ACC112 (cell line): ENCODE data around the gene NAGA.

ENCODE experiments used
- H2AFZ ChIP-seq: fragments of 200-600 bp; sonication (generic); one replicate; pipeline ENCODE4 v1.6.0; 2017; ENCODE audit warnings: antibody characterized with exemption, low read length; ENCODE audit not compliant: unreplicated experiment
- H3K27ac ChIP-seq: fragments of 200-600 bp; sonication (generic); 2 replicates; pipeline ENCODE4 v1.5.1; 2014; ENCODE audit warnings: low read depth, mild to moderate bottlenecking, antibody characterized with exemption, low read length, moderate library complexity
- H3K27me3 ChIP-seq: fragments of 200-600 bp; sonication (generic); 2 replicates; pipeline ENCODE4 v1.6.1; 2014; ENCODE audit warnings: mild to moderate bottlenecking, antibody characterized with exemption, low read length, moderate library complexity, mixed read lengths; ENCODE audit not compliant: insufficient read depth
- H3K36me3 ChIP-seq: fragments of 200-600 bp; sonication (generic); 2 replicates; pipeline ENCODE4 v1.6.1; 2016; ENCODE audit warnings: mild to moderate bottlenecking, antibody characterized with exemption, low read length, moderate library complexity, mixed read lengths; ENCODE audit not compliant: insufficient read depth
- H3K4me1 ChIP-seq: fragments of 200-600 bp; sonication (generic); one replicate; pipeline ENCODE4 v1.6.1; 2016; ENCODE audit warnings: low read length, mixed read lengths; ENCODE audit not compliant: insufficient read depth, unreplicated experiment, control insufficient read depth
- H3K4me3 ChIP-seq: fragments of 200-600 bp; sonication (generic); 2 replicates; pipeline ENCODE4 v1.5.1; 2014; ENCODE audit warnings: mild to moderate bottlenecking, low read depth, low read length
- H3K79me2 ChIP-seq: fragments of 200-600 bp; sonication (generic); one replicate; pipeline ENCODE4 v1.6.0; 2016; ENCODE audit warnings: low read length; ENCODE audit not compliant: control insufficient read depth, unreplicated experiment, insufficient read depth

NAGA gene

DNA sequence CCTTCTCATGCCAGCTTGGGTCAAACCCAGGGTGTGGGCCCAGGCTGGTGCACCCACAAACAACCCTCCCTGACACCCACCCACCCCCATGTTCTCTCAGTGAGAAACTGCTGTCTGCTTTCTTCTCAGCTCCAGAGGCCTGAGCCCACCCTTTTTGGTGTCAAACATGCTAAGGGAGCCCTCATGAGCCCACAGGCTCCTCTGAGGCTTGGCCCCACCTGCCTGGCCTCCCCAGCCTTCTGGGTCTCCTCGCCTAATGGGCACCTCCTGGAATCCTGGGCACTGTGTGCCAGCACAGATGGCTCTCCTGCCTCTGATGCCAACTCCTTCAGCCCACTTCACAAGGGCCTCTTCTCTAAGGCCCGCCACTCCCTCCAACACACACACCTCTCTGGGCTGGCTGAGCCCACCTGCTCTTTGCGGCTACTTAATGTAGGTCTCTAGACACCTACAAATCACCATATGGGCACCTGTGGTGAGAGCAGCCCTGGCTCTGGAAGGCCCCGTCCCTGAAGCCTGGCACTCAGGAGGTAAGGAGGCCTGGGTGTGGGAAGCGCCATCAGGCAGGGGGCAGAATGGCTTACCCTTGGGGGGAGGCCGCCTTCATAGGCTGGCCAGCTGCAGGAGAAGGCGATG lies 4.4 kb downstream of the NAGA start:
- H3K27ac ChIP-seq: no peak overlapping the region
- peaks cover 1% of the 10 kb centered on the region for H3K4me1 ChIP-seq
- H2AFZ ChIP-seq: no peak overlapping the region
- no peaks in the 10 kb centered on the region for H3K36me3 ChIP-seq
- no peak overlapping the region for H3K4me3 ChIP-seq
- H3K27me3 ChIP-seq: no peaks in the 10 kb centered on the region
- no peaks in the 10 kb centered on the region for H3K79me2 ChIP-seq

DNA sequence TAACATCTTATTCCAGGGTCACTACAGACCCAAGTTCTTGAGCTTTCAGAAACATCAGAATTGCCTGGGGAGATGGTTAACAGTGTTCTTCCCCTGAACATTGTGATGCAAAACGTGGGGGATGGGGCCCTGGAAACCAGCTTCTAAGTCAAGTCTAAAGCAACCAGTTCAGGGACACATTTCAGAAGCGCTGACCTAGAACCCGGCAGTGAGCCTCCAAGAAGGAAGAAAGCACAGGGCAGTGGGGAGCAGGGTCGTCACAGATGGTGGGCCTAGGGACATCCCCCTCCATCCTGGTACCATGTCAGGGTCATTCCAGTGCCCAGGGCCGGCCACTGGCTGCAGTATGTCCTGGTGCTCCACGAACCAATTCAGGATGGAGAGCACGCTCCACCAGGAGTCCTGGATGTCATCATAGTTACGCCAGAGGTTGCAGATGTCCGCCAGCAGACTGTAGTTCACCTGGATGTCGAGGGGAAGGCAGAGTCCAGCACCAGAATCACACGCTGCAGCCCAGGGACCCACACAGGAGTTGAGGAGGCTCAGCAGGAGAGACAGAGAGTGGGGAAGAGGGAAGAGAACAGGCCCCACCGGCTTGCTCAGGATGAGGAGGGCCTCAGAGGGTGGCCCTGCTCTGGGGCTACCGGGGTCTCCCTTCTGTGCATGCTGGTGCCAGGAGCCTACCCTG lies 5.0 kb downstream of the NAGA start:
- no peaks in the 10 kb centered on the region for H3K4me1 ChIP-seq
- no peaks in the 10 kb centered on the region for H3K27me3 ChIP-seq
- H3K4me3 ChIP-seq: no peak overlapping the region
- no peak overlapping the region for H2AFZ ChIP-seq
- H3K36me3 ChIP-seq: no peaks in the 10 kb centered on the region
- no peaks in the 10 kb centered on the region for H3K79me2 ChIP-seq
- no peak overlapping the region for H3K27ac ChIP-seq

DNA sequence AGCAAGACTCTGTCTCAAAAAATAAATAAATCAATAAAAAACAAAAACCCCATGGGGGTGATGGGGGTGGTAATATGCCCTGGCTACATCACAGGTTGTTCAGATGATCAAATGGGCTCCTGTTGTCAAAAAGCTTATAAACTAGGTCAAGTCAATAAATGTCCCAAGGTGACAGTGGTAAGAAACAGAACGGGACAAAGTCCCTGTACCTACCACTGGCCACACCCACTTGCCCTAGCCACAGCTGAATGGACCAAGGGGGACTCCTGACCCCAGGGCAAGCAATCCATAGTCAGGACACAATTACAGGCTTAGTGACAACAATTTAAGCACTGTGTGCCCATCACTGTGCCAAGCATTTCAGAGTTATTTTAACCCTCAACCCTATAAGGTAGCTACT lies 6.0 kb downstream of the NAGA start:
- Histone ChIP-seq H3K79me2 (no peaks in the 10 kb centered on the region), H3K4me3 (no peak overlapping the region), H2AFZ (no peak overlapping the region), H3K4me1 (no peaks in the 10 kb centered on the region), H3K36me3 (peaks cover 5% of the 10 kb centered on the region; the same call in 1 of the 2 replicates), H3K27ac (no peak overlapping the region), H3K27me3 (no peaks in the 10 kb centered on the region)

DNA sequence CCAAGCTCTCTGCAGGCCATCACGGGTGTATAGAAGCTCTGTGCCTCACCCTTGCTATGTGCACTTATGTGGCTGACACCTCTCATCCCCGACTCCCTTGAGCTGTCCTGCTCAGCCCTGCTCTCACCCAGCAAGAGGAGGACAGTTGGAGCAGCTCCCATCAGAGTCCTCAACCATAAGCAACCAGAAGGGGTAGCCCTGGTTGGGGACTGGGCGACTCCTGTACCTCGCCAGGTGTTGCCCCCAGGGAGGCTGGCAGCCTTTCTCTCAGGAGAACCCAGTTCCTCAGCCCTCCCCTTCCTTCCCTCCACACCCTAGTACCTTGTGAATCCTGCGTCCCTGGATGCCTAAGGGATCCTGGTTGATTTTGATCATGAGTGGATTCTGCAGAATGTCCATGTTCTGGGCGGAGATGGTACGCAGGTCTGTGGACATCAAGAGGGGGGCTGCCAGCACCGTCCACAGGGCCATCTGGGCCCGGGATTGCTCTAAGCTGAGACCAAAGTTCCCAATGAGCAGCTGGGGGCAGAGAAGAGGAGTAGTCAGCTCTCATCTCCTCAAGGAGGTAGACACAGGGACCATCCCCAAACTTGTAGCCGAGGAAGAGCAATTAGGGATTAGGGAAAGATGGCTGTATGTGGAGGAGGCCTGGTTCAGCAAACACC lies 8.0 kb downstream of the NAGA start:
- Histone ChIP-seq H2AFZ (no peak overlapping the region), H3K27me3 (no peaks in the 10 kb centered on the region), H3K4me3 (no peak overlapping the region), H3K79me2 (no peaks in the 10 kb centered on the region), H3K27ac (no peak overlapping the region), H3K36me3 (peaks cover 6% of the 10 kb centered on the region; the same call in 1 of the 2 replicates), H3K4me1 (no peaks in the 10 kb centered on the region)

DNA sequence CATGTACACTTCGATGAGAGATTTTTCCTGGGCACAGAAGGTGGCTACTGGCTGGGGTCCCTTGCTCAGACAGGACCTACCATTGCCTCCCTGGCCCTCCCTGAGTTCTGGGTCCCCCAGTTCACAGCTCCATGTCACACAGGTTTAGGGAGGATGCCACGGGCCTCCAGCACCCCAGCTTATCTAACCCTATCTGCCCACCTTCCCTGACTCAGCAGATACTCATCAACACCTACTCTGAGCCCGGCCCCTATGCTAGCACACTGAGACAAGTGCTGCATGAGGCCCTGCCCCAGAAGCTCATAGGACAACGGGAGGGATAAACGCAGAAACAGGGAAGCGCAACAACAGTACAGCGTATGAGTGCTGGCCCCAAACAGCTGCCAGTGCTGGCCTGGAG lies 9.6 kb downstream of the NAGA start:
- no peaks in the 10 kb centered on the region for H3K4me1 ChIP-seq
- H3K79me2 ChIP-seq: no peaks in the 10 kb centered on the region
- no peak overlapping the region for H2AFZ ChIP-seq
- H3K27ac ChIP-seq: no peak overlapping the region
- no peaks in the 10 kb centered on the region for H3K27me3 ChIP-seq
- peaks cover 6% of the 10 kb centered on the region; the same call in 1 of the 2 replicates for H3K36me3 ChIP-seq
- no peak overlapping the region for H3K4me3 ChIP-seq

DNA sequence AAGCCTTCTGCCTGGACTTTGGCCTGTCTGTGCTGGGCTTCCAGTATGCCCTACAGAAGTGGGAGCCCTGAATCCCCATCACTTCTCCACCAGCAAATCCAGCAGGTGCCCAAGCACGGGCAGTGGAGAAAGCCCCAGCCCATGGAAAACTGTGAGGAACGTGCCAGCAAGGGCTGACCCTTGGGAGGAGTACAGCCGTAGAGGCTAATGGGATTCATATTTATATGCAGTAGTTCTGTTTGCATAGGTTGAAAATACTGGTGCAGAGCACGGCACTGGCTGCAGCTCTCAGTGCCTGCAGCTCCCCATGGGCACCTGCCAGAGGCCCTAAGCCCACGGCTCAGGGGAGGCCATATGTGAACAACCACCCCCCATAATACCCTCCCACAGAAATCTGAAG lies 10.1 kb downstream of the NAGA start:
- no peak overlapping the region for H3K4me3 ChIP-seq
- H3K79me2 ChIP-seq: no peaks in the 10 kb centered on the region
- no peak overlapping the region for H3K27ac ChIP-seq
- no peak overlapping the region for H2AFZ ChIP-seq
- H3K4me1 ChIP-seq: no peaks in the 10 kb centered on the region
- no peaks in the 10 kb centered on the region for H3K27me3 ChIP-seq
- peaks cover 6% of the 10 kb centered on the region; the same call in 1 of the 2 replicates for H3K36me3 ChIP-seq

DNA sequence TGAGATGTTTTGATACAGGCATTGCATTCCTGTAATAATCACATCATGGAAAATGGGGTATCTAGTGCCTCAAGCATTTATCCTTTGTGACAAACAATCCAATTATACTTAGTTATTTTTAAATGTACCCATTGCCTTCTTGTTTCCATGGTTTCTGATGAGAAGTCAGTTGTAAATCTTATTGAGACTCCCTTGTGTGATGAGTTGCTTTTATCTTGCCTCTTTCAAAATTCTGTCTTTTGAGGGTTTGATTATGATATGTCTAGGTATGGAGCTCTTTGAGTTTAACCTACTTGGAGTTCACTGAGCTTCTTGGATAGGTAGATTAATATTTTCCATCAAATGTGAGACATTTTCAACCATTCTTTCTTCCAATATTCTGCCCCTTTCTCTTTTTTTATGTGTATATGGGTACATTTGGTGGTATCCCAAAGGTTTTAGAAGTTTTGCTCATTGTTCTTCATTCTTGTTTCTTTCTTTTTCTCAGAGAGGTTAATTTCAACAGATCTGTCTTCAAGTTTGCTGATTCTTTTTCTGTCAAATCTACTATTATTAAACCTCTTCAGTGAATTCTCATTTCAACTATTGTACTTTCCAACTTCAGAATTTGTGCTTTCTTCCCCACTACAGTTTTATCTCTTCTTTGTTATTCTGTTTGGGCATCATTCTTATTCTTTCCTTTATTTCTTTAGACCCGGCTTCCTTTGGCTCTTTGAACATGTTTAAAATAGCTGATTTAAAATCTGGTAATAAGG lies 13.7 kb downstream of the NAGA start:
- Histone ChIP-seq H3K27me3 (no peaks in the 10 kb centered on the region), H3K79me2 (no peaks in the 10 kb centered on the region), H3K27ac (no peak overlapping the region), H3K4me3 (no peak overlapping the region), H2AFZ (no peak overlapping the region), H3K36me3 (peaks cover 6% of the 10 kb centered on the region; the same call in 1 of the 2 replicates), H3K4me1 (no peaks in the 10 kb centered on the region)

DNA sequence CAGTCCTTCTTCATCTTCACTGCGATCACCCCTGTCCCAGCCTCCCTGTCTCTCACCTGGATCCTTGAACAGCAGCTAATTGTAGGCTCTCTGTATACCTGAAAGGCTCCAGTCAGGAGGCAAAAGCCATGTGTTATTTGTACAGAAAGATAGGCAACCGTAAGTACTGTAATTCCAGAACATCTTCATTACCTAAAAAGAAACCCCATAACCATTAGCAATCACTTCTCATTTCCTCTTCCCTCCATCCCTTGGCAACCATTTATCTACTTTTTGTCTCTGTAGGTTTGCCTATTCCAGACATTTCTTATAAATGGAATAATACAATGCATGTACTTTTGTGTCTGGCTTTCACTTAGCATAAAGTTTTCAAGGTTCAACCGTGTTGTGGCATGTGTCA lies 17.8 kb downstream of the NAGA start:
- no peaks in the 10 kb centered on the region for H3K36me3 ChIP-seq
- H3K4me1 ChIP-seq: no peaks in the 10 kb centered on the region
- H3K27me3 ChIP-seq: no peaks in the 10 kb centered on the region
- no peak overlapping the region for H2AFZ ChIP-seq
- no peak overlapping the region for H3K4me3 ChIP-seq
- no peak overlapping the region for H3K27ac ChIP-seq
- no peaks in the 10 kb centered on the region for H3K79me2 ChIP-seq

DNA sequence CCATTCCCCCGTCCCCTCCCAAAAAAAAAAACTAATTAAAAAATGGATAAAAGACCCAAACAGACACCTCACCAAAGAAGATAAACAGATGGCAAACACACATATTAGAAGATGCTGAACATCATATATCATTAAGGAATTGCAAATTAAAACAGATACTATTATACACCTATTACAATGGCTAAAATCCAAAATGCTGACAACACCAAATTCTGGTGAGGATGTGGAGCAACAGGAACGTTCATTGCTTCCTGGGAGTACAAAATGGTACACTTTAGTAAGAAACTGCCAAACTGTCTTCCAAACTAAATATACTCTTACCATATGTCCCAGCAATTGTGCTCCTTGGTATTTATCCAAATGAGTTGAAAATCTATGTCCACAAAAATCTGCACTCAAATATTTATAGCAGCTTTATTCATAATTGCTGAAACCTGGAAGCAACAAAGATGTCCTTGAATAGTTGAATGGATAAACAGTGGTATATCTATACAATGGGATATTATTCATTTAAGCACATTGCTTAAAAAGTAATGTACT lies 19.9 kb downstream of the NAGA start:
- Histone ChIP-seq H3K27me3 (no peaks in the 10 kb centered on the region), H3K36me3 (no peaks in the 10 kb centered on the region), H3K27ac (no peak overlapping the region), H2AFZ (no peak overlapping the region), H3K79me2 (no peaks in the 10 kb centered on the region), H3K4me3 (no peak overlapping the region), H3K4me1 (no peaks in the 10 kb centered on the region)

DNA sequence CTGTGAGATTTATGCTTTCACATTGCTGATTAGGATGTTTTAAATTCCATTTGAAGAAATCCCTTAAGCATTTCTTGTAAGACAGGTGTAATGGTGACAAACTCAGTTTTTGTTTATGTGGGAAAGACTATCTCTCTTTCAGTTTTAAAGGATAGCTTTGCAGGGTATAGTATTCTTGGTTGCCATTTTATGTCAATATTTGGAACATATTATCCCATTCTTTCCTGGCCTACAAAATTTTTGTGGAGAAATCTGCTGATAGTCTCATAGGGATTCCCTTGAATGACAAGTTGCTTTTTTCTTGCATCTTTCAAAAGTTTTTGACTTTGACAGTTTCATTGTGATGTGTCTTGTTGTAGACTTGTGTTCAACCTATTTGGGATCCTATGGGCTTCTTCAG lies 28.8 kb downstream of the NAGA start:
- Histone ChIP-seq H3K27me3 (no peaks in the 10 kb centered on the region), H3K79me2 (no peaks in the 10 kb centered on the region), H3K4me1 (no peaks in the 10 kb centered on the region), H3K4me3 (no peak overlapping the region), H3K36me3 (no peaks in the 10 kb centered on the region), H3K27ac (no peak overlapping the region), H2AFZ (no peak overlapping the region)
